GM19240 (cell line): ENCODE results near the gene LCAT.
"Not testable (repeated sequence)": the region's sequence is repeated elsewhere in the genome, so short reads cannot be mapped to it uniquely, and the experiment has no call there.

Source experiments
- DNase-seq: peaks from one replicate; pipeline ENCODE4 v3.0.0; 2011; ENCODE audit warnings: low spot score; ENCODE audit not compliant: insufficient read length

Gene LCAT

GRCh38 chr16:67946966-67947558 lies 3.1 kb upstream of the LCAT start:
- DNase-seq, result no peak

GRCh38 chr16:67946128-67946569 lies 2.2 kb upstream of the LCAT start:
- no peak for DNase-seq

GRCh38 chr16:67945392-67945933 lies 1.5 kb upstream of the LCAT start:
- DNase-seq, result no peak

GRCh38 chr16:67944690-67945391 lies 921 bp upstream of the LCAT start:
- no peak for DNase-seq

GRCh38 chr16:67943256-67943618 lies 683 bp downstream of the LCAT start:
- no peak for DNase-seq

- DNase-seq, result no peak
These were observed 1.2 kb downstream of the LCAT start for GRCh38 chr16:67942510-67943255.

- peak; percentile 64 for DNase-seq
These were observed 1.8 kb downstream of the LCAT start for GRCh38 chr16:67942200-67942509.

- DNase-seq, result no peak
These were observed 2.3 kb downstream of the LCAT start for GRCh38 chr16:67941469-67942199.

- no peak for DNase-seq
These were observed 3.4 kb downstream of the LCAT start for GRCh38 chr16:67940446-67941089.

- DNase-seq, result no peak
These were observed 4.1 kb downstream of the LCAT start for GRCh38 chr16:67939507-67940445.

GRCh38 chr16:67937713-67938112 lies 6.2 kb downstream of the LCAT start:
- not testable (repeated sequence) for DNase-seq

GRCh38 chr16:67936880-67937605 lies 6.9 kb downstream of the LCAT start:
- DNase-seq, result peak; percentile 96

GRCh38 chr16:67936124-67936879 lies 7.6 kb downstream of the LCAT start, which contains the start of gene PSMB10:
TSS of gene PSMB10 (minus strand) at chr16:67936850. CDS start at chr16:67936749, 101 bp downstream.
- peak; percentile 22 for DNase-seq

- peak; percentile 100 for DNase-seq
These were observed 8.4 kb downstream of the LCAT start for GRCh38 chr16:67935402-67936123.

GRCh38 chr16:67935101-67935401 lies 8.9 kb downstream of the LCAT start:
- DNase-seq, result no peak

GRCh38 chr16:67934306-67935100 lies 9.4 kb downstream of the LCAT start:
- no peak for DNase-seq

- DNase-seq, result no peak
These were observed 10.1 kb downstream of the LCAT start for GRCh38 chr16:67933805-67934204.
